HG02763 (cell line): ENCODE measurements around the gene COLQ.
"Not testable (repeated sequence)": the region's sequence is repeated elsewhere in the genome, so short reads cannot be mapped to it uniquely, and the experiment has no call there.

Experiments used
- ATAC-seq: cut with Tn5 transposase; IDR thresholded peaks from one replicate; pipeline ENCODE4 v1.9.1; 2021; ENCODE audit warnings: mild to moderate bottlenecking, moderate library complexity; ENCODE audit not compliant: unreplicated experiment

The COLQ gene

GRCh38 chr3:15458212-15458780 lies 63.2 kb downstream of the COLQ start:
- ATAC-seq: no peak

- not testable (repeated sequence) for ATAC-seq
These were observed 64.6 kb downstream of the COLQ start for GRCh38 chr3:15456915-15457314.

- no peak for ATAC-seq
These were observed 65.2 kb downstream of the COLQ start for GRCh38 chr3:15456321-15456720.

- no peak for ATAC-seq
These were observed 65.8 kb downstream of the COLQ start for GRCh38 chr3:15455756-15456155.

- ATAC-seq: no peak
These were observed 66.5 kb downstream of the COLQ start for GRCh38 chr3:15454965-15455364.

- ATAC-seq: no peak
These were observed 67.4 kb downstream of the COLQ start for GRCh38 chr3:15453991-15454625.

GRCh38 chr3:15453501-15453900 lies 68.0 kb downstream of the COLQ start:
- no peak for ATAC-seq

GRCh38 chr3:15452961-15453360 lies 68.5 kb downstream of the COLQ start:
- ATAC-seq: no peak

- ATAC-seq: no peak
These were observed 69.3 kb downstream of the COLQ start for GRCh38 chr3:15452156-15452555.

GRCh38 chr3:15451216-15452113 lies 70.0 kb downstream of the COLQ start:
- no peak for ATAC-seq

- ATAC-seq: no peak
These were observed 70.9 kb downstream of the COLQ start for GRCh38 chr3:15450438-15451215.

- no peak for ATAC-seq
These were observed 71.8 kb downstream of the COLQ start for GRCh38 chr3:15449489-15450224.

- no peak for ATAC-seq
These were observed 77.5 kb downstream of the COLQ start for GRCh38 chr3:15443826-15444524.

GRCh38 chr3:15440891-15441290 lies 80.6 kb downstream of the COLQ start:
- no peak for ATAC-seq

- ATAC-seq: no peak
These were observed 82.0 kb downstream of the COLQ start for GRCh38 chr3:15439476-15439875.

GRCh38 chr3:15438983-15439382 lies 82.5 kb downstream of the COLQ start:
- ATAC-seq: no peak

GRCh38 chr3:15436246-15436645 lies 85.3 kb downstream of the COLQ start:
- no peak for ATAC-seq

GRCh38 chr3:15434756-15435155 lies 86.8 kb downstream of the COLQ start:
- no peak for ATAC-seq

GRCh38 chr3:15433531-15433930 lies 88.0 kb downstream of the COLQ start:
- ATAC-seq: no peak

GRCh38 chr3:15431256-15431837 lies 90.2 kb downstream of the COLQ start:
- ATAC-seq: no peak
